Measurements from ENCODE around the gene STXBP2. TPM values are rescaled to one million over a fixed set of nuclear protein-coding genes. Genes with fewer than 3 reads are reported as not detected.

Gene STXBP2
- total RNA-seq, 1 donor from 2014 or later = 12.7 TPM

DNA sequence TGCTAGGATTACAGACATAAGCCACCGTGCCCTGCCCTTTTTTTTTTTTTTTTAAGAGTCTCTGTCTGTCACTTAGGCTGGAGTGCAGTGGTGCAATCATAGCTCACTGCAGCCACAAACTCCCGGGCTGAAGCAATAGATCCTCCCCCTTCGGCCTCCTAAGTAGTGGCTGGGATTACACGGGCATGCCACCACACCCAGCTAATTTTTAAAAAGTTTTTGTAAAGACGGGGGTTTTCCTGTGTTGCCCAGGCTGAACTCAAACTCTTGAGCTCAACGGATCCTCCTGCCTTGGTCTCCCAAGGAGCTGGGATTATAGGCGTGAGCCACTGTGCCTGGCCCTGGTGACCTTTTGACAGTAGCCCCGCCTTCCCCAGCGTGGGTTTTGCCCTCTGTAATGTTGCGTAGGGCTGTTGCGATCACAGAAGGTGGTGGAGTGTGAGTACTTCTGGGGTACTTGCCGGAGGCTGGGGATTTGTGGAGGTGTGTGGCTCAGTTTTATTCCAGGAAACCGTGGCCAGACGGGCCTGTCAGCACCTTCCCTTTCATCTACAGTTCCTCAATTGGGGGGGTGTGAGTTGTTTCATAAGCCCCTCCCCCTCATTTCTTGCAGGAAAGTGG lies 20.3 kb downstream of the STXBP2 start:
- peaks cover 2% of the 10 kb centered on the region for H3F3A ChIP-seq (ENCODE audit: low read depth)
- H3K9ac ChIP-seq = no peak overlapping the region
- no peak overlapping the region for H3K27ac Mint-ChIP-seq
- H3K27me3 Mint-ChIP-seq (ENCODE audit: insufficient read depth, low read depth) = peaks cover 11% of the 10 kb centered on the region
- peak overlapping the region; percentile 24 for H3K4me3 Mint-ChIP-seq
- H3K36me3 Mint-ChIP-seq = no peaks in the 10 kb centered on the region
- H3K4me1 ChIP-seq = peaks cover 3% of the 10 kb centered on the region
- H3K9me3 ChIP-seq (ENCODE audit: low read depth) = no peaks in the 10 kb centered on the region
- no peaks in the 10 kb centered on the region for H3K79me2 ChIP-seq (ENCODE audit: low read depth)
- no peaks in the 10 kb centered on the region for H4K20me1 ChIP-seq (ENCODE audit: low read depth)
- peaks cover 17% of the 10 kb centered on the region for H3K4me1 Mint-ChIP-seq
- no peak overlapping the region for H3K4me3 ChIP-seq
- peaks cover 49% of the 10 kb centered on the region for H3K27me3 ChIP-seq
- no peaks in the 10 kb centered on the region for H3K36me3 ChIP-seq
- no peak overlapping the region for H3K4me2 ChIP-seq
- TF ChIP-seq, protein P1, sequence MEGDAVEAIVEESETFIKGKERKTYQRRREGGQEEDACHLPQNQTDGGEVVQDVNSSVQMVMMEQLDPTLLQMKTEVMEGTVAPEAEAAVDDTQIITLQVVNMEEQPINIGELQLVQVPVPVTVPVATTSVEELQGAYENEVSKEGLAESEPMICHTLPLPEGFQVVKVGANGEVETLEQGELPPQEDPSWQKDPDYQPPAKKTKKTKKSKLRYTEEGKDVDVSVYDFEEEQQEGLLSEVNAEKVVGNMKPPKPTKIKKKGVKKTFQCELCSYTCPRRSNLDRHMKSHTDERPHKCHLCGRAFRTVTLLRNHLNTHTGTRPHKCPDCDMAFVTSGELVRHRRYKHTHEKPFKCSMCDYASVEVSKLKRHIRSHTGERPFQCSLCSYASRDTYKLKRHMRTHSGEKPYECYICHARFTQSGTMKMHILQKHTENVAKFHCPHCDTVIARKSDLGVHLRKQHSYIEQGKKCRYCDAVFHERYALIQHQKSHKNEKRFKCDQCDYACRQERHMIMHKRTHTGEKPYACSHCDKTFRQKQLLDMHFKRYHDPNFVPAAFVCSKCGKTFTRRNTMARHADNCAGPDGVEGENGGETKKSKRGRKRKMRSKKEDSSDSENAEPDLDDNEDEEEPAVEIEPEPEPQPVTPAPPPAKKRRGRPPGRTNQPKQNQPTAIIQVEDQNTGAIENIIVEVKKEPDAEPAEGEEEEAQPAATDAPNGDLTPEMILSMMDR (IDR thresholded peaks at IDR 0.05) = no peak
- no peak for TF ChIP-seq EZH2phosphoT487 (IDR thresholded peaks at IDR 0.05)
- TF ChIP-seq EZH2 (IDR thresholded peaks at IDR 0.05) = no peak
- DNase-seq (ENCODE audit: low spot score) = peak; percentile 26
- no peaks in the 10 kb centered on the region for H3K9me3 Mint-ChIP-seq
- H3K27ac ChIP-seq = no peak overlapping the region
- no peak overlapping the region for H2AFZ ChIP-seq (replicated peaks)

DNA sequence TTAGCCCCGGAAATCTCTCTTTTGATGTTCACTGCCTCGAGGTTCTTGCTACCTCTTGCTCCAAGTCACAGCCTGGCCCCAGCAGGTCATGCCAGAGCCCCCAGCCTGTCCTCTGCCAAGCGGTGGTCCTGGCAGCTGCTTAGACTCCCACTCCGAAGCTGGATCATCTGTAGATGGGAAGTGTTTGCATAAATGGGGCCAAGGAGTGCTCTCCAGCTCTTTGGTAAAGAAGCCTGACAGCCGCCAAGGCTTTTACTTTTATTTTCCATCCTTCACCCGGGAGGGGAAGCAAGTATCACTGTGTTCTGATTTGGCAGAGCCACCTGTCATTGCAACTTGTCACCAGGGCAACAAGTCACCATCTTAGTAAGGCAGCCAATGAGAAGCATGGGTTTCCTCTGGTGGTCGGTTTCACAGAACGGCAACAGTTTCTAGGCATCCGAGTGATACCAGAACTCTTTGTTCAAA lies 21.3 kb downstream of the STXBP2 start:
- Histone ChIP-seq H4K20me1 (ENCODE audit: low read depth) (no peaks in the 10 kb centered on the region), H3K27me3 (peaks cover 50% of the 10 kb centered on the region), H3K4me2 (peak overlapping the region; percentile 9), H3F3A (ENCODE audit: low read depth) (no peaks in the 10 kb centered on the region), H3K27ac (no peak overlapping the region), H3K4me3 (no peak overlapping the region), H3K9ac (no peak overlapping the region), H2AFZ (replicated peaks) (peak overlapping the region; percentile 23), H3K9me3 (ENCODE audit: low read depth) (no peaks in the 10 kb centered on the region), H3K79me2 (ENCODE audit: low read depth) (no peaks in the 10 kb centered on the region), H3K36me3 (no peaks in the 10 kb centered on the region), H3K4me1 (no peaks in the 10 kb centered on the region)
- no peaks in the 10 kb centered on the region for H3K36me3 Mint-ChIP-seq
- H3K9me3 Mint-ChIP-seq = no peaks in the 10 kb centered on the region
- DNase-seq (ENCODE audit: low spot score) = peak; percentile 54
- no peak overlapping the region for H3K27ac Mint-ChIP-seq
- no peak overlapping the region for H3K4me3 Mint-ChIP-seq
- peaks cover 10% of the 10 kb centered on the region for H3K4me1 Mint-ChIP-seq
- TF ChIP-seq EZH2 (IDR thresholded peaks at IDR 0.05) = no peak
- peaks cover 9% of the 10 kb centered on the region for H3K27me3 Mint-ChIP-seq (ENCODE audit: insufficient read depth, low read depth)

DNA sequence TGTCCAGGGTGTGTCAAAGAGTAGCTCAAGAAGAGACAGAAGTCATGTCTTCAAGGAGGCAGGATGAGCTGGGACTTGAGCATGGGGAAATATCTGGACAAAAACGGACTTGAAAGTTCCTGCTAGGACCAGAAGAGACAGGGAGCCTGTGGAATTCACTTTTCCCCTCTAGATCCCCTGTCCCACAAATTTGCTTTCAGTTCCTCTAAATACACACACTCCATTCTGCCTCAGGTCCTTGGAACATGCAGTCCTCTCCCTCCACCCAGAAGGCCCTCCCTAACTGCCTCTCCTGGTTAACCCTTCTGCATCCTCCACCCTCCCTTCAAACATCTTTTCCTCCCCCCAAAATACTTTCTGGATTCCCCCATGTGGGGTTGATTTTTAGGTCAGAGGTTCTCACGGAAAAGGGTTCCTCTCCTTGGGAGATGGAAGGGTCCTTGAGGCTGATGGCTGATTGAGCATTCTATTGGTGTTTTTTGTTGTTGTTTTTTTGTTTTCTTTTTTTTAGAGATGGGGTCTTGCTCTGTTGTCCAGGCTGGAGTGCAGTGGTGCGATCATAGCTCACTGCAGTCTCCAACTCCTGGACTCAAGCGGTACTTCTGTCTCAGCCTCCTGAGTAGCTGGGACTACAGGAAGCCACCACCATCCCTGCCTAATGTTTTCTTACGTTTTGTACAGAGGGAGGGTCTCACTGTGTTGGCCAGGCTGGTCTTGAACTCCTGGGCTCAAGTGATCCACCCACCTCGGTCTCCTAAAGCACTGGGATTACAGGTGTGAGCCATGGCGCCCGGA lies 25.0 kb downstream of the STXBP2 start:
- Histone ChIP-seq H3K27ac (no peak overlapping the region), H3K9ac (no peak overlapping the region), H3K9me3 (ENCODE audit: low read depth) (no peaks in the 10 kb centered on the region), H3K79me2 (ENCODE audit: low read depth) (no peaks in the 10 kb centered on the region), H3K4me3 (no peak overlapping the region), H3K4me1 (no peaks in the 10 kb centered on the region), H4K20me1 (ENCODE audit: low read depth) (no peaks in the 10 kb centered on the region), H3K27me3 (peaks cover 51% of the 10 kb centered on the region), H3K36me3 (no peaks in the 10 kb centered on the region), H2AFZ (replicated peaks) (no peak overlapping the region), H3K4me2 (no peak overlapping the region), H3F3A (ENCODE audit: low read depth) (no peaks in the 10 kb centered on the region)
- no peak overlapping the region for H3K4me3 Mint-ChIP-seq
- peaks cover 9% of the 10 kb centered on the region for H3K27me3 Mint-ChIP-seq (ENCODE audit: insufficient read depth, low read depth)
- no peaks in the 10 kb centered on the region for H3K36me3 Mint-ChIP-seq
- no peak overlapping the region for H3K27ac Mint-ChIP-seq
- no peak for DNase-seq (ENCODE audit: low spot score)
- peaks cover 10% of the 10 kb centered on the region for H3K4me1 Mint-ChIP-seq
- TF ChIP-seq EZH2phosphoT487 (IDR thresholded peaks at IDR 0.05) (no peak), EZH2 (IDR thresholded peaks at IDR 0.05) (no peak)
- TF ChIP-seq, protein P1 (IDR thresholded peaks at IDR 0.05) = no peak
- H3K9me3 Mint-ChIP-seq = no peaks in the 10 kb centered on the region

DNA sequence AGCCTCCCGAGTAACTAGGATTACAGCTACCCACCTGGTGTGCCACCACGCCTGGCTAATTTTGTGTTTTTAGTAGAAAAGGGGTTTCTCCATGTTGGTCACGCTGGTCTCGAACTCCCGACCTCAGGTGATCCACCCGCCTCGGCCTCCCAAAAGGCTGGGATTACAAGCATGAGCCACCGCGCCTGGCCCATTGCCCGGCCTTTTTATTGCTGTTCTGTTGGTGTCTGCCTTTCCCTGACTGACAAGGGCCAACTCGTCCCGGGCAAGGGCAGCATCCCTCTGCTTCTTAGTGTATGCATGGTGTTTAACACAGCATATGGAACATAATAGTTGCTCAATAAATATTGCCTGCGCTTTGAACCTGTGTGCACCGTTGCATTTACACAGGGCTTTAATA lies 25.7 kb downstream of the STXBP2 start:
- H3K36me3 ChIP-seq = no peaks in the 10 kb centered on the region
- H3K9me3 Mint-ChIP-seq = no peaks in the 10 kb centered on the region
- H3K9me3 ChIP-seq (ENCODE audit: low read depth) = no peaks in the 10 kb centered on the region
- H3K4me1 Mint-ChIP-seq = peaks cover 5% of the 10 kb centered on the region
- no peaks in the 10 kb centered on the region for H3K79me2 ChIP-seq (ENCODE audit: low read depth)
- H3K4me2 ChIP-seq = no peak overlapping the region
- no peak overlapping the region for H3K9ac ChIP-seq
- peaks cover 57% of the 10 kb centered on the region for H3K27me3 ChIP-seq
- no peak for DNase-seq (ENCODE audit: low spot score)
- H3K36me3 Mint-ChIP-seq = no peaks in the 10 kb centered on the region
- H3K4me3 Mint-ChIP-seq = no peak overlapping the region
- H2AFZ ChIP-seq (replicated peaks) = no peak overlapping the region
- no peak overlapping the region for H3K27ac ChIP-seq
- no peaks in the 10 kb centered on the region for H3K4me1 ChIP-seq
- TF ChIP-seq EZH2 (IDR thresholded peaks at IDR 0.05) (no peak), EZH2phosphoT487 (IDR thresholded peaks at IDR 0.05) (no peak)
- TF ChIP-seq, protein P1 (IDR thresholded peaks at IDR 0.05) = no peak
- no peak overlapping the region for H3K4me3 ChIP-seq
- peaks cover 11% of the 10 kb centered on the region for H3K27me3 Mint-ChIP-seq (ENCODE audit: insufficient read depth, low read depth)
- no peaks in the 10 kb centered on the region for H4K20me1 ChIP-seq (ENCODE audit: low read depth)
- H3K27ac Mint-ChIP-seq = no peak overlapping the region
- no peaks in the 10 kb centered on the region for H3F3A ChIP-seq (ENCODE audit: low read depth)
